GM12892 (cell line): ENCODE measurements around the gene PSMG1.

Experiments
- POLR2A ChIP-seq: IDR thresholded peaks from 2 replicates; pipeline ENCODE4 v1.6.1; 2011; ENCODE audit warnings: low read depth, low read length, control low read depth
- POLR2AphosphoS5 ChIP-seq: IDR thresholded peaks from 2 replicates; pipeline ENCODE4 v1.6.1; 2011; ENCODE audit warnings: low read depth, low read length, control low read depth

- TF ChIP-seq POLR2A (no peak), POLR2AphosphoS5 (no peak)
Observed at GRCh38 chr21:39232861-39233291, 49.6 kb upstream of the PSMG1 start.
